T follicular helper cell (primary cell): Measurements from ENCODE around the gene BICDL1.

Source experiments
- DNase-seq: peaks from one replicate; pipeline ENCODE4 v3.0.0-alpha.2; 2020; ENCODE audit warnings: low read depth

Gene BICDL1

GRCh38 chr12:120055231-120056000 is 66.4 kb downstream of the BICDL1 start:
- no peak for DNase-seq

DNA sequence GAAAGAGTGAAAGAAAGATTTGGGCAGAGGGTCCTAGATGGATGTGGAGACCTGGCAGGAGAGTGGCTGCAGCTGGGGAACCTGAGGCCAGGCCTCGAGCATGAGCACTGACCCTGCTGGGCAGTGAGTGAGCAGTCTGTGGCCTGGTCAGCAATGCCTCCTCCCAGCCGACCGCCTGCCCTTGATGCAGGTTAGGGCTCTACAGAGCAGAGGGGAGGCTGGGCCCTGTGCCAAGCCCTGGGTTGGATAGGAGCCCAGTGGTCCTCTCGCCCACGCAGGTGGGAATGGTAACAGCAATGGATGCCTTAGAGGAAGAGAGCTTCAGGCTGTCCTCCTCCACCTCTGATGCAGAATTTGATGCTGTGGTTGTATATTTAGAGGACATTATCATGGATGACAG is 67.7 kb downstream of the BICDL1 start:
- DNase-seq, result no peak

- no peak for DNase-seq
Observed at GRCh38 chr12:120060196-120060595, 71.2 kb downstream of the BICDL1 start.

GRCh38 chr12:120060717-120061116 is 71.7 kb downstream of the BICDL1 start:
- no peak for DNase-seq

GRCh38 chr12:120061575-120062214 is 72.7 kb downstream of the BICDL1 start:
- no peak for DNase-seq

GRCh38 chr12:120062976-120063579 is 74.0 kb downstream of the BICDL1 start:
- DNase-seq, result no peak

DNA sequence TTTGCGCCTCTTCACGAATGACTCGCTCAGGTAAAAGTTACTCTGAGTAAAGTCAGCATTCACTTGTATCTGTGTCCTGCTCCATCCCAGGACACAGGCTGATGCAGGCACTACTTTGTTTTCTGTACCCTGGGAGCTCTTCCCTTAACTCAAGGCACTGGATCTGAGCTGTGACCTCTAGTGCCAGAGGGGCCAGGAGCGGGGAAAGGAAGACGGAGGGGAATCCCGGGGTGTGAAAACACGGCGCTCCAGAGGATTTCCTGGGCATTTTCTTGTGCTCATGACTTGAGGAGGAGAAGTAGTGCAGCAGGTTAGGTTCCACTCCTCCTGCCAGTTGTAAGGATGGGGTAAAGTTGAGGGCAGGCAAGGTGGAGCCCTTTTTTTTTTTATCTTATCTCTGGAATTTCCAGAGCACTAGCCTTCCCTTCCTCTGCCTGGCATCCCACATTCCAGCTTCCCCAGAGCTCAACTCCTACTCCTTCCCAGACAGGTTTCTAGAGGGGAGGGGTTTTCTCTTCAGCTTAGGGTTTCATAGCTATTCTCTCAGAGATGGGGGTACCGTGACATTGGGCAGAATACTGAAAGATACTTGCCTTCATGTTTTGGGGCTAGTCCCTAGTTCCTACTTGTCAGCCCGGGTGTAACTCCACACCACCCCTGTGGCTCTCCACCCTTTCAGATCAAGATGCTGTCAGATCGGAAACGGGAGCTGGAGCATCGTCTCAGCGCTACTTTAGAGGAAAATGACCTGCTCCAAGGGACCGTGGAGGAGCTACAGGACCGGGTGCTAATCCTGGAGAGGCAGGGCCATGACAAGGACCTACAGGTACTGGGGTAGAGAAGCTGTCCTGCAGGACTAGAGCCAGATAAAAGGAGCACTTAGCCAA is 75.3 kb downstream of the BICDL1 start:
- DNase-seq, result no peak

DNA sequence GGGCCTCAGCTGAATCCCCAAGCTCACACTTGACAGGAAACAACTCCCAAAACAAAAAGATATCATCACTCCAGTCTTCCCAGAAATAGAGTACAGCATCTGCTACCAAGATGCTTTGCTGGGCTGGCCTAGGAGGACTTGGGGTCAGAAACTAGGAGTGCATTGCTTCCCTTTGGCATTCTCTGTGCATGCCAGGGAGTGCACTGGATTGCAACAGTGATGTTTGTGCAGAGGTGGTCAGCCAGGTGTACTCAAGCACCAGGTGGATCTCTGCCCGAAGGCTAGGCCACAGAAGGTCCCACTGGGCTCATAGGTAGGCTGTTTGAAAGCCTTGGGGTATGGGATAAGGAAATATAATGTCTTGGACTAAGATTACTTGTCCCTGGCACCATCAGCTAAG is 76.4 kb downstream of the BICDL1 start:
- DNase-seq, result no peak

GRCh38 chr12:120066341-120066740 is 77.3 kb downstream of the BICDL1 start:
- no peak for DNase-seq

DNA sequence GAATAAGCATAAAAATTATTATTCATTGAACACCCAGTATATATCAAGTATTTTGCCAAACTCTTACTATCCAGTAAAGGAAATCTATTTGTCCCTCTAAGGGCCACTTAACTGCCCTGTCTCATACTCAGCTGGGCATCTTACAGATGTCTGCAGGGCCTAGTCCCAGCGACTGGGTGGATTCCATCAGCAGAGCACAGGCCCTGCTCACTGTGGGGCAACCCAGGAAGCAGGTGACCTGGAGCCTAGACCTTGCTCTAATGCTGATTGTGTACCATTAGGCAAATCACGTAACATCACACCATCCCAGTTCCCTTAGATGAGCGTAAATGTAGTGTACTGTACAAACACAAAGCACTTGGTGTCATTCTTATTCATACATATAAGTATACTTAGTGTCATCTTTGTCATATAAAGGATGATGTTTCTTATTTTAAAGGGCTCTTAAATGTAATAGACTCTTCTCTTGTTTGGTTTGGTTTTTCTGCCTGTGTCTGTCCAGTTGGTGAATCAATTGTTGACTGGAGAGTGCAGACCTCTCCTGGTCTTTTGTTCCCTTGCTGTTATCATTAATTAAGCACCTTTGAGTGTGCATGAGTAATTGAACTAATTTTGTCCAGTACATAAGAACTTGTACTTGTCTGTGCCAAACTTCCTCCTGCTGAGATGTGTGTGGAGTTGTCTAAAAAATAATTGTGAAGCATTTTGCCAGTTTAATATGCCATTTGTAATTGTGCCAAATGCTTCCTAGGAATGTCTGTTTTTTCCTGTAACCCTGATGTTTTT is 78.2 kb downstream of the BICDL1 start:
- DNase-seq, result no peak

DNA sequence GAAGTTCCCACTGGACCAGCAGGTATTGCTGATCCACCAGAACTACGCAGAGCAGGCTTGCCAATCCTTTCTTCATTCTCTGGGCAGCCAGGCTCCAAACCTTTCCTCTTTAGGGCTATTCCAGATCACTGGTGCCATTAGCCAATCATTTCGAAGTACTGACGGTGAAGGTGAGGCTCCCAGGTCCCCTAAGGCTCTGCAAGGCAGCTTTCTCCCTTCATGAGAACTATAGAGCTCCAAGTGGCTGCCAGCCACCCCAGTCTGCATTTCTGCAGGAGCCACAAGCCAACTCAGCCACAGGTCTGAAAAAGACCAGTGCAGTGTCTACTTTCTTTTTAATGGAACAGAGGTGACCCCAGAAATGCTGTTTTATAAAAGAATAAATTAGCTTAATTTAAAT is 78.9 kb downstream of the BICDL1 start:
- no peak for DNase-seq

- DNase-seq, result no peak
Observed at GRCh38 chr12:120069278-120069677, 80.2 kb downstream of the BICDL1 start.

GRCh38 chr12:120071493-120072020 is 82.5 kb downstream of the BICDL1 start:
- DNase-seq, result no peak

- no peak for DNase-seq
Observed at GRCh38 chr12:120072472-120073249, 83.6 kb downstream of the BICDL1 start.

DNA sequence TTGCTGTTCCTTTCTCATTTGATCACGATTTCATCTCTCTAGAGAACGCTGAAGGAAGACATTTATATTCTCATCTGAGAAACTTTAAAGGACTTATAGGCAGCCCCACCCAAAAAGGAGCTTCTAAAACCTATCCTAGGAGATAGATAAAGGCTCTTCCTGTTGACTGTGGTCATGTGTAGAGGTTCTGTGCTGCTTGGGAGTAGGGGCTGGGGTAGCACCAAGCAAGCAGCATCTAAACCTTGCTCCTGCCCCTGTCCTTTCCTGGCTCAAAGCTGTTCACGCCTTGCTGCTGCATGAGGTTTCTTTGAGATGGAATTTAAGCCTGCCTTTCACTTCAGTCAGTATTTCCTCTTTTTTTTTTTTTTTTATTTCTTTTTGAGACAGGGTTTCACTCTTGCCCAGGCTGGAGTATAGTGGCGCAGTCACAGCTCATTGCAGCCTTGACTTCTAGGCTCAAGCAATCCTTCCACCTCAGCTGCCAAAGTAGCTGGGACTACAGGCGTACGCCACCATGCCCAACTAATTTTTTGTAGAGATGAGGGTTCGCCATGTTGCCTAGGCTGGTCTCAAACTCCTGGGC is 86.1 kb downstream of the BICDL1 start:
- DNase-seq, result no peak

- no peak for DNase-seq
Observed at GRCh38 chr12:120076651-120077050, 87.6 kb downstream of the BICDL1 start.

DNA sequence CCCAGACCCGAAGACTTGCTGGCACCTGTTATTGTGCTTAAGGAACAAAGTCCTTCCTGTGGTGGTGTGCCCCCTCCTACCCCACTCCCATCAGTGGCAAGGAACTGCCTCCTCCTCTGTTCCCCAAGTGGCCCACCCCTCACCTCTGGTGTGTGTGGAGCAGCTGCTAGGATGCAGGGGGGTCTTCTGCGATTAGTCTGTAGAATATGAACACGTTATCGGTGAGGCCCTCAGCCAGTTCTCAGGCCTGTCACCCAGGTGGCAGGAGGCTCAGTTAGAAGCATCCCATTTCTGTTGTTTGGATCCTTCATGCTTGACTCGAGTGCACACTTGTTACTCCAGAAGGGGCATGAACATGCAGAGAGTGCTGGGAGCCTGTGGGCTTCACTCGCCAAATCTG is 88.2 kb downstream of the BICDL1 start:
- DNase-seq, result no peak

DNA sequence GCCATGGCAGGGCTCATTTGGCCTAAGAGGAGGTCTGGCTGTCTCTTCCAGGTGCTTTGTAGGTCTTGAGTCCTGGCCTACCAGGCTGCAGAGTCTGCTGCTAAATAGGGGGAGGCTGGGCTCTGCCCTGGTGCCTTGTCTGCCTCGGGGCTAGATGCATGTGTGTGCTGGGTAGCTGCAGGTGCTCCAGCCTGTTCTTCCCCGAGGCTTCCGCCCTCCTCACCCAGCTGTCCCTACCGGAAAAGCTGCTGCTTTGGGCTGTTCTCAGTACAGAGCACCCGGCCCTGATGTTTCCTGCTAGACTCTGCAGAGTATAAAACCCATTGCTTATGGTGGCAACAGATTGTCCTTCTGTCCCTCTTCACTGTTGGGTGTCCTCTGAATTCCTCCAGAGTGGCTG is 89.8 kb downstream of the BICDL1 start:
- no peak for DNase-seq

DNA sequence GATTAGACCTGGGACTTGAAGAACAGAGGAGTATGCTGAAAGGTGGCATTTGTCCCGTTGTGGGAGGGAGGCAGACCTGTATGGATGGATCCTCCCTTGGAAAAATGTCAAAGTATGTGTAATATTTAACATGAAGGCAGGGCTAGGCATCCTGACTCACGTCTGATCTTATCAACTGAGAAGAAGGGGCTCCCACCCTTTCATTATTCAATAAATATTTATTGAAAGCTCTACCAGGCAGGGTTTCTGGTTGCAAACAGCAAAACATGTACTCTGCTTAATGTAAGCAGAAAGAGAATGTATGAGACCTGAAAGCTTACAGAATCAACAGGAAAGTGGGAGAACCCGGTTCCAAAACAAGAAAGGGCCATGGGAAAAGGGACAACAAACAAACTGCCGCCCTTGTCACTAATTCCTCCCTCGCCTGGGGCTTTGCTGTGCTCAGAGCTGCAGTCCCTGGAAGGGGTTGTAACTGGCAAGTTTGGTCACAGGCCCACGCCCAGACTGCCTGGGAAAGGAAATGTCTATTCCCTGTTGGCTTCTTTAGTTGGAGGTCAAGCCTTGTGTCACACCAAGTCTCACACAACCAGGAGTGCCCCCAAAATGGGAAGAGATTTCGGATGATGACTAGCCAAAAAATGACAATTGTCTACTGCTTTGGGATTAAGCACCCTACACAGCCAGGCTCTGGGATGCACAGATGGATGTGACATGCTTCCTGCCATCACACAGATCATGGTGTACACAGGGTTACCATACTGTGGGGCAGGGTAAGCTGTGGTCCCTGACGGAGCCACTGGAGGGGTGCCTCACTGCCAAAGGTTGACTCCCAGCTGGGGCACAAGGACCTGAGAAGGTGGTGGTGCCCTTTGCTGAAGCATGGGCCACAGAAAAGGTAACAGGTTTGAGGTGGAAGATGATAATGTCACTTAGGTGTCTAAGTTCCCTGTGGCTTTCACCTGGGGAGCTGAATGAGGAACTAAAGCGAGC is 90.7 kb downstream of the BICDL1 start:
- DNase-seq, result no peak
